WTC11 (cell line): ENCODE results near the gene TESK2. TPM values are rescaled to one million over a fixed set of nuclear protein-coding genes. Genes with fewer than 3 reads are reported as not detected.

ENCODE experiments used
- ATAC-seq: fragments of 200-7000 bp; cut with Tn5 transposase; 2 replicates; pipeline ENCODE4 v1.10.0; 2021; ENCODE audit warnings: mild to moderate bottlenecking, moderate library complexity
- CTCF ChIA-PET: fragments of 300-600 bp; sonication (Branson Sonifier 250); formaldehyde crosslinking; loops from one replicate; lab custom pipeline; 2021; ENCODE audit warnings: antibody characterized with exemption; lab: Charles Lee
- POLR2A ChIA-PET: fragments of 350-600 bp; sonication (Branson Sonifier 250); formaldehyde crosslinking; loops from one replicate; lab custom pipeline; 2021; ENCODE audit warnings: antibody characterized with exemption; lab: Charles Lee
- DNase-seq: peaks from one replicate; pipeline ENCODE4 v3.0.0; 2021; ENCODE audit warnings: low spot score
- H3K27ac Mint-ChIP-seq: 2 replicates; pipeline ENCODE4 v1.8.0; 2021; ENCODE audit warnings: mixed read lengths
- H3K27me3 Mint-ChIP-seq: 2 replicates; pipeline ENCODE4 v1.8.0; 2021; ENCODE audit warnings: low read depth, mild to moderate bottlenecking, moderate library complexity, mixed read lengths
- H3K36me3 Mint-ChIP-seq: 2 replicates; pipeline ENCODE4 v1.8.0; 2021; ENCODE audit warnings: mixed read lengths
- H3K4me1 Mint-ChIP-seq: 2 replicates; pipeline ENCODE4 v1.8.0; 2022; ENCODE audit warnings: mixed read lengths
- H3K4me3 Mint-ChIP-seq: 2 replicates; pipeline ENCODE4 v1.8.0; 2021; ENCODE audit warnings: mild to moderate bottlenecking, moderate library complexity, mixed read lengths
- H3K9me3 Mint-ChIP-seq: 2 replicates; pipeline ENCODE4 v1.8.0; 2021; ENCODE audit warnings: mixed read lengths
- CREM ChIP-seq: sonication (generic); formaldehyde crosslinking; IDR thresholded peaks from 2 replicates; pipeline ENCODE4 v1.8.1; 2022; ENCODE audit warnings: mild to moderate bottlenecking, missing genetic modification reagents, moderate library complexity
- E2F4 ChIP-seq: sonication (generic); formaldehyde crosslinking; IDR thresholded peaks from 2 replicates; pipeline ENCODE4 v1.8.1; 2022; ENCODE audit warnings: low read depth, mild to moderate bottlenecking, moderate library complexity, missing genetic modification reagents, borderline replicate concordance
- EMX1 ChIP-seq: fragments of 250-450 bp; sonication (Bioruptor Pico); IDR thresholded peaks from 2 replicates; pipeline ENCODE4 v1.8.0; 2021; ENCODE audit warnings: mild to moderate bottlenecking
- FOXJ3 ChIP-seq: sonication (generic); formaldehyde crosslinking; IDR thresholded peaks from 2 replicates; pipeline ENCODE4 v1.9.0; 2021; ENCODE audit warnings: missing genetic modification reagents, mild to moderate bottlenecking, borderline replicate concordance
- FOXK1 ChIP-seq: sonication (generic); formaldehyde crosslinking; IDR thresholded peaks from 2 replicates; pipeline ENCODE4 v1.8.0; 2022; ENCODE audit warnings: mild to moderate bottlenecking, moderate library complexity, missing genetic modification reagents
- GABPB1 ChIP-seq: sonication (generic); formaldehyde crosslinking; IDR thresholded peaks from 2 replicates; pipeline ENCODE4 v1.8.1; 2023; ENCODE audit warnings: mild to moderate bottlenecking, missing genetic modification reagents
- GRHL2 ChIP-seq: fragments of 250-450 bp; sonication (Bioruptor Pico); IDR thresholded peaks from 2 replicates; pipeline ENCODE4 v1.8.0; 2022; ENCODE audit warnings: mild to moderate bottlenecking, moderate library complexity; ENCODE audit not compliant: insufficient replicate concordance, severe bottlenecking
- JAZF1 ChIP-seq: fragments of 250-450 bp; sonication (Bioruptor Pico); IDR thresholded peaks from 2 replicates; pipeline ENCODE4 v1.9.0; 2021; ENCODE audit warnings: moderate library complexity, mild to moderate bottlenecking, inconsistent platforms
- KAT7 ChIP-seq: sonication (generic); formaldehyde crosslinking; IDR thresholded peaks from 2 replicates; pipeline ENCODE4 v1.8.1; 2023; ENCODE audit warnings: missing genetic modification reagents, mild to moderate bottlenecking, borderline replicate concordance
- NFATC4 ChIP-seq: fragments of 250-450 bp; sonication (Bioruptor Pico); IDR thresholded peaks from 2 replicates; pipeline ENCODE4 v1.9.0; 2021; ENCODE audit warnings: mild to moderate bottlenecking
- NFE2L1 ChIP-seq: sonication (generic); formaldehyde crosslinking; IDR thresholded peaks from 2 replicates; pipeline ENCODE4 v1.8.1; 2023; ENCODE audit warnings: missing genetic modification reagents
- NR2C2 ChIP-seq: sonication (generic); formaldehyde crosslinking; IDR thresholded peaks from 2 replicates; pipeline ENCODE4 v1.8.0; 2022; ENCODE audit warnings: mild to moderate bottlenecking, missing genetic modification reagents
- SP1 ChIP-seq: sonication (generic); formaldehyde crosslinking; conservative IDR thresholded peaks from 2 replicates; pipeline ENCODE4 v1.8.1; 2022; ENCODE audit warnings: missing genetic modification reagents
- TEAD1 ChIP-seq: sonication (generic); formaldehyde crosslinking; IDR thresholded peaks from 2 replicates; pipeline ENCODE4 v1.8.0; 2022; ENCODE audit warnings: mild to moderate bottlenecking, missing genetic modification reagents
- USF2 ChIP-seq: sonication (generic); formaldehyde crosslinking; IDR thresholded peaks from 2 replicates; pipeline ENCODE4 v1.8.1; 2023; ENCODE audit warnings: mild to moderate bottlenecking, missing genetic modification reagents, moderate library complexity
- ZNF121 ChIP-seq: sonication (generic); formaldehyde crosslinking; IDR thresholded peaks from 2 replicates; pipeline ENCODE4 v1.8.0; 2023; ENCODE audit warnings: missing genetic modification reagents
- ZNF138 ChIP-seq: sonication (generic); formaldehyde crosslinking; conservative IDR thresholded peaks from 2 replicates; pipeline ENCODE4 v1.8.1; 2022; ENCODE audit warnings: mild to moderate bottlenecking, moderate library complexity, missing genetic modification reagents
- ZNF219 ChIP-seq: sonication (generic); formaldehyde crosslinking; IDR thresholded peaks from 2 replicates; pipeline ENCODE4 v1.8.0; 2023; ENCODE audit warnings: missing genetic modification reagents, mild to moderate bottlenecking, borderline replicate concordance
- ZNF232 ChIP-seq: sonication (generic); formaldehyde crosslinking; IDR thresholded peaks from 2 replicates; pipeline ENCODE4 v1.8.0; 2022; ENCODE audit warnings: mild to moderate bottlenecking, missing genetic modification reagents
- ZNF396 ChIP-seq: fragments of 250-450 bp; sonication (Bioruptor Pico); IDR thresholded peaks from 2 replicates; pipeline ENCODE4 v1.8.0; 2021; ENCODE audit warnings: mild to moderate bottlenecking, moderate library complexity, borderline replicate concordance
- ZNF416 ChIP-seq: fragments of 250-450 bp; sonication (Bioruptor Pico); IDR thresholded peaks from 2 replicates; pipeline ENCODE4 v1.9.0; 2021; ENCODE audit warnings: mild to moderate bottlenecking, inconsistent platforms
- total RNA-seq: library from RNA; stranded (reverse); gene quantifications from 3 replicates; pipeline ENCODE4 v1.2.3, GENCODE V29; 2021
- TF ChIP-seq, protein P1 (sequence below): sonication (generic); formaldehyde crosslinking; IDR thresholded peaks from 2 replicates; pipeline ENCODE4 v1.8.1; 2023; ENCODE audit warnings: mild to moderate bottlenecking, missing genetic modification reagents, moderate library complexity
- TF ChIP-seq, protein P2 (sequence below): sonication (generic); formaldehyde crosslinking; IDR thresholded peaks from 2 replicates; pipeline ENCODE4 v1.8.1; 2022; ENCODE audit warnings: mild to moderate bottlenecking, moderate library complexity, missing genetic modification reagents
- TF ChIP-seq, protein P3 (sequence below): fragments of 250-450 bp; sonication (Bioruptor Pico); IDR thresholded peaks from 2 replicates; pipeline ENCODE4 v1.9.0; 2021; ENCODE audit warnings: mild to moderate bottlenecking
- TF ChIP-seq, protein P4 (sequence below): fragments of 250-450 bp; sonication (Bioruptor Pico); IDR thresholded peaks from 2 replicates; pipeline ENCODE4 v1.9.0; 2021; ENCODE audit warnings: mild to moderate bottlenecking
- TF ChIP-seq, protein P5 (sequence below): sonication (generic); formaldehyde crosslinking; IDR thresholded peaks from 2 replicates; pipeline ENCODE4 v1.8.0; 2022; ENCODE audit warnings: mild to moderate bottlenecking, missing genetic modification reagents

The TESK2 gene
- total RNA-seq, 1 experiment from 2014 or later, result 13.3 TPM

GRCh38 chr1:45421935-45422334 lies 69.0 kb downstream of the TESK2 start (continued):
- TF ChIP-seq, protein P1, sequence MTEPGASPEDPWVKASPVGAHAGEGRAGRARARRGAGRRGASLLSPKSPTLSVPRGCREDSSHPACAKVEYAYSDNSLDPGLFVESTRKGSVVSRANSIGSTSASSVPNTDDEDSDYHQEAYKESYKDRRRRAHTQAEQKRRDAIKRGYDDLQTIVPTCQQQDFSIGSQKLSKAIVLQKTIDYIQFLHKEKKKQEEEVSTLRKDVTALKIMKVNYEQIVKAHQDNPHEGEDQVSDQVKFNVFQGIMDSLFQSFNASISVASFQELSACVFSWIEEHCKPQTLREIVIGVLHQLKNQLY (CRISPR knock-in tag), result no peak
- TF ChIP-seq KAT7 (CRISPR knock-in tag) (no peak), SP1 (no peak), FOXJ3 (CRISPR knock-in tag) (no peak), EMX1 (CRISPR knock-in tag) (no peak), GRHL2 (CRISPR knock-in tag) (no peak)

DNA sequence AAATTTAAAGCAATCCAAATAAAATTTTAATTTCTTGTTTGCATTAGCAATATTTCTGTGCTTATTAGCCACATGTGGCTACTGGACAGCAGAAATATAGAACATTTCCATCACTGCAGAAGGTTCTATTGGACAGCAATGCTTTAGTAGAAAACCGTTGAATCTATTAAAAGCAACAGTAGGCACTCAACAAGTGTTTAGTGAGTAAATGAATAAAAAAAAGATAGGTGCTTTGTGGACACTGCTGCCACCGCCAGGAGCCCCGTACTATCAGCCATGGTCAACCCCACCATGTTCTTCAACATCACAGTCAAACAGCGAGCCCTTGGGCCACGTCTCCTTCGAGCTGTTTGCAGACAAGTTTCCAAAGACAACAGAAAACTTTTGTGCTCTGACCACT lies 76.2 kb downstream of the TESK2 start:
- no peak for TF ChIP-seq NFE2L1 (CRISPR knock-in tag)
- no peak for TF ChIP-seq FOXK1 (CRISPR knock-in tag)
- TF ChIP-seq ZNF232 (CRISPR knock-in tag), result no peak
- no peak for TF ChIP-seq TEAD1
- TF ChIP-seq, protein P2, sequence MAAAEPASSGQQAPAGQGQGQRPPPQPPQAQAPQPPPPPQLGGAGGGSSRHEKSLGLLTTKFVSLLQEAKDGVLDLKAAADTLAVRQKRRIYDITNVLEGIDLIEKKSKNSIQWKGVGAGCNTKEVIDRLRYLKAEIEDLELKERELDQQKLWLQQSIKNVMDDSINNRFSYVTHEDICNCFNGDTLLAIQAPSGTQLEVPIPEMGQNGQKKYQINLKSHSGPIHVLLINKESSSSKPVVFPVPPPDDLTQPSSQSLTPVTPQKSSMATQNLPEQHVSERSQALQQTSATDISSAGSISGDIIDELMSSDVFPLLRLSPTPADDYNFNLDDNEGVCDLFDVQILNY (CRISPR knock-in tag), result no peak
- no peak for TF ChIP-seq FOXJ3 (CRISPR knock-in tag)
- TF ChIP-seq JAZF1 (CRISPR knock-in tag), result no peak
- TF ChIP-seq NR2C2 (CRISPR knock-in tag), result no peak
- TF ChIP-seq ZNF416 (CRISPR knock-in tag), result no peak
- TF ChIP-seq, protein P3, sequence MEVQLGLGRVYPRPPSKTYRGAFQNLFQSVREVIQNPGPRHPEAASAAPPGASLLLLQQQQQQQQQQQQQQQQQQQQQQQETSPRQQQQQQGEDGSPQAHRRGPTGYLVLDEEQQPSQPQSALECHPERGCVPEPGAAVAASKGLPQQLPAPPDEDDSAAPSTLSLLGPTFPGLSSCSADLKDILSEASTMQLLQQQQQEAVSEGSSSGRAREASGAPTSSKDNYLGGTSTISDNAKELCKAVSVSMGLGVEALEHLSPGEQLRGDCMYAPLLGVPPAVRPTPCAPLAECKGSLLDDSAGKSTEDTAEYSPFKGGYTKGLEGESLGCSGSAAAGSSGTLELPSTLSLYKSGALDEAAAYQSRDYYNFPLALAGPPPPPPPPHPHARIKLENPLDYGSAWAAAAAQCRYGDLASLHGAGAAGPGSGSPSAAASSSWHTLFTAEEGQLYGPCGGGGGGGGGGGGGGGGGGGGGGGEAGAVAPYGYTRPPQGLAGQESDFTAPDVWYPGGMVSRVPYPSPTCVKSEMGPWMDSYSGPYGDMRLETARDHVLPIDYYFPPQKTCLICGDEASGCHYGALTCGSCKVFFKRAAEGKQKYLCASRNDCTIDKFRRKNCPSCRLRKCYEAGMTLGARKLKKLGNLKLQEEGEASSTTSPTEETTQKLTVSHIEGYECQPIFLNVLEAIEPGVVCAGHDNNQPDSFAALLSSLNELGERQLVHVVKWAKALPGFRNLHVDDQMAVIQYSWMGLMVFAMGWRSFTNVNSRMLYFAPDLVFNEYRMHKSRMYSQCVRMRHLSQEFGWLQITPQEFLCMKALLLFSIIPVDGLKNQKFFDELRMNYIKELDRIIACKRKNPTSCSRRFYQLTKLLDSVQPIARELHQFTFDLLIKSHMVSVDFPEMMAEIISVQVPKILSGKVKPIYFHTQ, result no peak
- TF ChIP-seq NFATC4, result no peak
- TF ChIP-seq, protein P1 (CRISPR knock-in tag), result no peak
- no peak for TF ChIP-seq GABPB1
- no peak for TF ChIP-seq USF2
- ChIA-PET POLR2A (no interaction called here), CTCF (no interaction called here)
- DNase-seq (no peak), ATAC-seq (no peak)
- Mint-ChIP-seq H3K9me3 (no peaks in the 10 kb centered on the region), H3K27ac (no peak overlapping the region), H3K36me3 (no peaks in the 10 kb centered on the region), H3K4me3 (no peak overlapping the region), H3K27me3 (no peaks in the 10 kb centered on the region), H3K4me1 (peaks cover 5% of the 10 kb centered on the region)

GRCh38 chr1:45412899-45413298 lies 78.1 kb downstream of the TESK2 start:
- Mint-ChIP-seq H3K4me1 (peaks cover 5% of the 10 kb centered on the region), H3K36me3 (no peaks in the 10 kb centered on the region), H3K27ac (no peak overlapping the region), H3K27me3 (no peaks in the 10 kb centered on the region), H3K9me3 (no peaks in the 10 kb centered on the region), H3K4me3 (no peak overlapping the region)
- DNase-seq (no peak), ATAC-seq (no peak)
- POLR2A ChIA-PET, result no interaction called here
- CTCF ChIA-PET, result no interaction called here
- TF ChIP-seq ZNF396 (CRISPR knock-in tag) (no peak), E2F4 (CRISPR knock-in tag) (no peak), NFATC4 (no peak), NFE2L1 (CRISPR knock-in tag) (no peak), ZNF121 (no peak), CREM (CRISPR knock-in tag) (no peak), ZNF138 (CRISPR knock-in tag) (no peak), EMX1 (CRISPR knock-in tag) (no peak), ZNF219 (CRISPR knock-in tag) (no peak)
- TF ChIP-seq, protein P4, sequence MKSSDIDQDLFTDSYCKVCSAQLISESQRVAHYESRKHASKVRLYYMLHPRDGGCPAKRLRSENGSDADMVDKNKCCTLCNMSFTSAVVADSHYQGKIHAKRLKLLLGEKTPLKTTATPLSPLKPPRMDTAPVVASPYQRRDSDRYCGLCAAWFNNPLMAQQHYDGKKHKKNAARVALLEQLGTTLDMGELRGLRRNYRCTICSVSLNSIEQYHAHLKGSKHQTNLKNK (CRISPR knock-in tag), result no peak
- TF ChIP-seq, protein P2 (CRISPR knock-in tag), result no peak
- TF ChIP-seq, protein P5, sequence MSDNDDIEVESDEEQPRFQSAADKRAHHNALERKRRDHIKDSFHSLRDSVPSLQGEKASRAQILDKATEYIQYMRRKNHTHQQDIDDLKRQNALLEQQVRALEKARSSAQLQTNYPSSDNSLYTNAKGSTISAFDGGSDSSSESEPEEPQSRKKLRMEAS (CRISPR knock-in tag), result no peak
- TF ChIP-seq, protein P1 (CRISPR knock-in tag), result no peak
